KMS-11 (cell line): ENCODE data around the gene PRKCE.
"Not testable (repeated sequence)": the region's sequence is repeated elsewhere in the genome, so short reads cannot be mapped to it uniquely, and the experiment has no call there.

Source experiments
- H2AFZ ChIP-seq: fragments of 200-600 bp; sonication (generic); 2 replicates; pipeline ENCODE4 v1.6.1; 2016; ENCODE audit warnings: antibody characterized with exemption, mixed run types, low read depth
- H3K27ac ChIP-seq: fragments of 200-600 bp; sonication (generic); 2 replicates; pipeline ENCODE4 v1.6.1; 2016; ENCODE audit warnings: mild to moderate bottlenecking, mixed run types
- H3K27me3 ChIP-seq: fragments of 200-600 bp; sonication (generic); 2 replicates; pipeline ENCODE4 v1.6.1; 2017; ENCODE audit warnings: mild to moderate bottlenecking, low read depth, mixed run types, moderate library complexity; ENCODE audit not compliant: insufficient read depth
- H3K36me3 ChIP-seq: fragments of 200-600 bp; sonication (generic); 2 replicates; pipeline ENCODE4 v1.6.1; 2017; ENCODE audit warnings: mild to moderate bottlenecking, mixed run types; ENCODE audit not compliant: insufficient read depth
- H3K4me1 ChIP-seq: fragments of 200-600 bp; sonication (generic); 2 replicates; pipeline ENCODE4 v1.6.1; 2016; ENCODE audit warnings: mild to moderate bottlenecking, low read depth, mixed run types; ENCODE audit not compliant: poor library complexity, severe bottlenecking
- H3K4me2 ChIP-seq: fragments of 200-600 bp; sonication (generic); 2 replicates; pipeline ENCODE4 v1.7.0; 2016; ENCODE audit warnings: mild to moderate bottlenecking, mixed run types
- H3K4me3 ChIP-seq: fragments of 200-600 bp; sonication (generic); IDR thresholded peaks from 2 replicates; pipeline ENCODE4 v1.6.1; 2017; ENCODE audit warnings: low read depth, low read length, mixed read lengths; ENCODE audit not compliant: insufficient read depth
- H3K79me2 ChIP-seq: fragments of 200-600 bp; sonication (generic); 2 replicates; pipeline ENCODE4 v1.6.1; 2016; ENCODE audit warnings: low read depth, mixed run types; ENCODE audit not compliant: insufficient read depth
- H3K9ac ChIP-seq: fragments of 200-600 bp; sonication (generic); 2 replicates; pipeline ENCODE4 v1.6.1; 2016; ENCODE audit warnings: mild to moderate bottlenecking, mixed run types
- H4K20me1 ChIP-seq: fragments of 200-600 bp; sonication (generic); 2 replicates; pipeline ENCODE4 v1.6.1; 2016; ENCODE audit warnings: mild to moderate bottlenecking, mixed run types; ENCODE audit not compliant: insufficient read depth
- TF ChIP-seq, protein P1 (sequence below): fragments of 200-600 bp; sonication (generic); conservative IDR thresholded peaks from 2 replicates; pipeline ENCODE4 v1.6.1; 2017; ENCODE audit warnings: low read depth, mild to moderate bottlenecking, antibody characterized with exemption, low read length, moderate library complexity, mixed read lengths

The PRKCE gene

GRCh38 chr2:46216213-46216612 lies 564.7 kb downstream of the PRKCE start:
- Histone ChIP-seq H3K4me1 (no peaks in the 10 kb centered on the region), H3K79me2 (no peaks in the 10 kb centered on the region), H2AFZ (no peak overlapping the region), H3K27ac (no peak overlapping the region), H3K9ac (no peak overlapping the region), H4K20me1 (no peaks in the 10 kb centered on the region), H3K4me3 (no peak overlapping the region), H3K36me3 (no peaks in the 10 kb centered on the region), H3K27me3 (no peaks in the 10 kb centered on the region), H3K4me2 (no peak overlapping the region)
- TF ChIP-seq, protein P1, sequence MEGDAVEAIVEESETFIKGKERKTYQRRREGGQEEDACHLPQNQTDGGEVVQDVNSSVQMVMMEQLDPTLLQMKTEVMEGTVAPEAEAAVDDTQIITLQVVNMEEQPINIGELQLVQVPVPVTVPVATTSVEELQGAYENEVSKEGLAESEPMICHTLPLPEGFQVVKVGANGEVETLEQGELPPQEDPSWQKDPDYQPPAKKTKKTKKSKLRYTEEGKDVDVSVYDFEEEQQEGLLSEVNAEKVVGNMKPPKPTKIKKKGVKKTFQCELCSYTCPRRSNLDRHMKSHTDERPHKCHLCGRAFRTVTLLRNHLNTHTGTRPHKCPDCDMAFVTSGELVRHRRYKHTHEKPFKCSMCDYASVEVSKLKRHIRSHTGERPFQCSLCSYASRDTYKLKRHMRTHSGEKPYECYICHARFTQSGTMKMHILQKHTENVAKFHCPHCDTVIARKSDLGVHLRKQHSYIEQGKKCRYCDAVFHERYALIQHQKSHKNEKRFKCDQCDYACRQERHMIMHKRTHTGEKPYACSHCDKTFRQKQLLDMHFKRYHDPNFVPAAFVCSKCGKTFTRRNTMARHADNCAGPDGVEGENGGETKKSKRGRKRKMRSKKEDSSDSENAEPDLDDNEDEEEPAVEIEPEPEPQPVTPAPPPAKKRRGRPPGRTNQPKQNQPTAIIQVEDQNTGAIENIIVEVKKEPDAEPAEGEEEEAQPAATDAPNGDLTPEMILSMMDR = no peak

DNA sequence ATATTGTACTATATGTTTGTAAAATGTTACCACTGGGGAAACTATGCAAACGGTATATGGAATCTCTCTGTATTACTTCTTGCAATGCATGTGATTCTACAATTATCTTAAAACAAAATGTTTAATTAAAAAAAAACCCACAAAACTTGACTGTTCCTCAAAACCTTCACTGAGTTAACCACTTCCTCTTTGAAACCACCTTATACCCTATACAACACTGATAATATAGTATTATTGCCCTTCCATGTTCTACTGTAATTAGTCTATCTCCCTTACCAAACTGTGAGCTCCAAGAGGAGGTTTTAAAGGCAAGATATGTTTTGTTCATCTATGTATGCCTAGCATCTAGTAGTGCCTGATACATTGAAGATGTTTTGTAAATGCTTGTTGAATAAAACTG lies 572.0 kb downstream of the PRKCE start:
- H3K27ac ChIP-seq, H3K27me3 ChIP-seq, H4K20me1 ChIP-seq: not testable (repeated sequence)

GRCh38 chr2:46225150-46225625 lies 573.7 kb downstream of the PRKCE start:
- TF ChIP-seq, protein P1 = no peak
- no peak overlapping the region for H2AFZ ChIP-seq

More for the DNA sequence above, 572.0 kb downstream of the PRKCE start:
- not testable (repeated sequence) for H3K79me2 ChIP-seq, H3K4me2 ChIP-seq, H2AFZ ChIP-seq, H3K9ac ChIP-seq, H3K4me1 ChIP-seq, H3K36me3 ChIP-seq, H3K4me3 ChIP-seq

DNA sequence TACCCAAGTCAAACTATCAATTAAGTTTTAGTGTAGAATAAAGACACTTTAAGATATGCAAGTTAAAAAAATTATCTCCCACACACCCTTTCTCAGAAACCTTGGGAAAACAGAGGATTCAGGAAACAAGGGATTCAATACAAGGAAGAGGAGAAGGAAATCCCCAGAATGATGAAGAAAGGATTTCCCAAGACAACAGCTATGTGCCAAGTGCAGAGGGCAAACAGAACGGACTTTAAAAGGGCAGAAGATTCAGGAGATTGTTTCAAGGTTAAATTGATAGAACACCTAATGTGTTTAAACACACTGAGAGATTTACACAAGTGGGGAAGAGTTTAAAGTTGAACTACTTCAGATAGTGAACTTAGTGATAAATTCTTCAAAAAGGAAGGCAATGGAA lies 574.3 kb downstream of the PRKCE start:
- TF ChIP-seq, protein P1 = no peak
- Histone ChIP-seq H3K36me3 (no peaks in the 10 kb centered on the region), H3K4me1 (peaks cover 8% of the 10 kb centered on the region), H3K27ac (no peak overlapping the region), H3K4me2 (no peak overlapping the region), H4K20me1 (no peaks in the 10 kb centered on the region), H3K79me2 (no peaks in the 10 kb centered on the region), H3K27me3 (no peaks in the 10 kb centered on the region), H3K4me3 (no peak overlapping the region), H2AFZ (no peak overlapping the region), H3K9ac (no peak overlapping the region)

More at GRCh38 chr2:46225150-46225625, 573.7 kb downstream of the PRKCE start:
- Histone ChIP-seq H3K9ac (no peak overlapping the region), H3K4me1 (peaks cover 8% of the 10 kb centered on the region), H4K20me1 (no peaks in the 10 kb centered on the region), H3K4me2 (no peak overlapping the region), H3K36me3 (no peaks in the 10 kb centered on the region), H3K27me3 (no peaks in the 10 kb centered on the region), H3K27ac (no peak overlapping the region), H3K79me2 (no peaks in the 10 kb centered on the region), H3K4me3 (no peak overlapping the region)

- TF ChIP-seq, protein P1 = no peak
- Histone ChIP-seq H3K27me3 (no peaks in the 10 kb centered on the region), H3K4me2 (no peak overlapping the region), H3K9ac (no peak overlapping the region), H4K20me1 (no peaks in the 10 kb centered on the region), H3K4me3 (no peak overlapping the region), H3K36me3 (no peaks in the 10 kb centered on the region), H2AFZ (no peak overlapping the region), H3K79me2 (no peaks in the 10 kb centered on the region), H3K4me1 (peaks cover 8% of the 10 kb centered on the region), H3K27ac (no peak overlapping the region)
Observed at GRCh38 chr2:46226620-46227019, 575.1 kb downstream of the PRKCE start.
